ENCODE measurements around the gene PIEZO2.
"Not testable (repeated sequence)": the region's sequence is repeated elsewhere in the genome, so short reads cannot be mapped to it uniquely, and the experiment has no call there.

The PIEZO2 gene

GRCh38 chr18:10846657-10847407 is 302.5 kb downstream of the PIEZO2 start:
- DNase-seq (ENCODE audit: low read depth in 2 of 2) = no peak

- not testable (repeated sequence) for DNase-seq (ENCODE audit: low read depth in 2 of 2)
Measured at GRCh38 chr18:10846035-10846434, 303.3 kb downstream of the PIEZO2 start.

DNA sequence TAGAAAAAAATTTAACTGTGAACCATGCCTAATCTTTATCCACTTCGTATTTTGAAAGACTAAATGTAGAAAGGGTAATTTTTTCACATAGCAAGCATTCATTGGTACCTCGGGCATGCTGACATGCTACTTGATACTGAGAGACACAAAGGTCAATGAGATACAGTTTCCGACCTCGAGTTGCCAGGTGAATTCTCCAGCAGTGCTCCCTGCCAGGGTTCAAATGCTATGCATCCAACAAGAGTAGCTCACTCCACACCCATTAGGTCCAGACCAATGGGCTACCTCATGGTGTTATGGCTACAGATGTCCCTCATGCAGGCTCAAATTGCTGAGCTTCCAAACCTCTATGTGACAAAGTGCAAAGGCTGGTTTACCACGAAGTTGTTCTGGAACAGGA is 305.8 kb downstream of the PIEZO2 start:
- no peak for DNase-seq (ENCODE audit: low read depth in 2 of 2)

DNA sequence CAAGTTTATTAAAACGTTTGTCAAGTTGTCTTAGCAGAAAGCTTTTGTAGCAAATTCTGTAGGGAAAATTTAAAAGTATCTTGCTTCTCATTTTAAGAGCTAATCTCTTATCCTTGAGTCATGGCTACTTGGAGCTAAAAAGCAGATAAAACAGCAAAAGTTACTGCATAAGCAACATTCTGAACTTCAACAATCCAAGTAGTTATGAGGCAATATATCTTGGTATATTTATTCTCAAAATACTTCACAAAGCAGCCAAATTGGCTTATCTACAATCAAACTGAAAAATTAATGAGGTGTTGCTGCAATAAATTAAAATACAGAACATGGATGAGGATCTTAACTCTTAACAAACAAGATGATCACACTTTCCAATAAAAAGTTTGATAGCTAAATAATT is 306.5 kb downstream of the PIEZO2 start:
- no peak for DNase-seq (ENCODE audit: low read depth in 2 of 2)

DNA sequence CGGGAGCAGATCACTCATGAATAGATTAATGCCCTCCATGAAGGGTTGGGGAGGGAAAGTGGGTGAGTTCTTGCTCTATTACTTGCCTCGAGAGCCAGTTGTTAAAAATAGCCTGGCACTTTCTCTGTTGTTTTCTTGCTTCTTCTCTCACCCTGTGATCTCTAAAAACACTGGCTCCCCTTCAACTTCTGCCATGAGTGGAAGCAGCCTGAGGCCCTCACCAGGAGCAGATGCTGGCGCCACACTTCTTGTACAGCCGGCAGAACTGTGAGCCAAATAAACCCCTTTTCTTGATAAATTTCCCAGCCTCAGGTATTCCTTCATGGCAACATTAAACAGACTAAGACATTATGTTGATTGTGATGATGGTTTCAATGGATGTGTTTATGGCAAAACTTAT is 307.0 kb downstream of the PIEZO2 start:
- DNase-seq (ENCODE audit: low read depth in 2 of 2) = no peak

DNA sequence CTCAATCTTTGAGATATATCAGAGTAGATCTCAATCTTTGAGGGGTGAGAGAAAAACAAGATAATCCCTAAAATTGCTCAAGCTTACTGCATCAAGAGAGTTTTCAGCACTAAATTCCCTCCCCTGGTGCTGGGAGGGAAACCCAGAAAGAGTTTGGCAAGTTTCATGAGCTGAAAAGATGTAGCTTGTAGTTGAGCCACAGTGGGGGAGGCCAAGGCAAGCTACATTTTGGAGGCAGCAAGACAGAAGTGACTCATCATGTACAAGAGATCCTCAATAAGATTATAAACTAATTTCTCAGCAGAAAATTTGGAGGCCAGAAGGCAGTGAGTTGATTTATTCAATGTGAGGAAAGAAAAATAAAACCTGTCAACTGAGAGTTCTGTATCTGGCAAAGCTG is 308.2 kb downstream of the PIEZO2 start:
- DNase-seq (ENCODE audit: low read depth in 2 of 2) = no peak

GRCh38 chr18:10840743-10841142 is 308.6 kb downstream of the PIEZO2 start:
- no peak for DNase-seq (ENCODE audit: low read depth in 2 of 2)

DNA sequence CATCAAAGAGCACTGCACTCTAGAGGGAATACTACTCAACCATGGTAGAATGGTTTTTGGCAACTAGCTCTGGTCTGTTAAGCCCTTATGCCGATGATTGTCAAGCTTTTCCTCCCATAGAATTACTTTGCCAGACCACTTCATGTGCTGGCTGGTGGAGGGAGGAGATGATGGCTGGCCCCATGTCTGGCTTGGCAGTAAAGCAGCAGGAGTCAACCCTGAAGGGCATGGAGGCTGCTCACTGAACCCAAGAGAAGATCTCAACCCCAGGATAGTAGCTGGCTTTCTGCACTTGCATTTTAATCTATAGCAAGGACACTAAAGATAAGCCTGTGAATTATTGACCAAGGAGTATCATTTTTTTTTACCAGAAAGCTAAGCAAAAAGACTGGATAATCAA is 309.9 kb downstream of the PIEZO2 start:
- no peak for DNase-seq (ENCODE audit: low read depth in 2 of 2)

DNA sequence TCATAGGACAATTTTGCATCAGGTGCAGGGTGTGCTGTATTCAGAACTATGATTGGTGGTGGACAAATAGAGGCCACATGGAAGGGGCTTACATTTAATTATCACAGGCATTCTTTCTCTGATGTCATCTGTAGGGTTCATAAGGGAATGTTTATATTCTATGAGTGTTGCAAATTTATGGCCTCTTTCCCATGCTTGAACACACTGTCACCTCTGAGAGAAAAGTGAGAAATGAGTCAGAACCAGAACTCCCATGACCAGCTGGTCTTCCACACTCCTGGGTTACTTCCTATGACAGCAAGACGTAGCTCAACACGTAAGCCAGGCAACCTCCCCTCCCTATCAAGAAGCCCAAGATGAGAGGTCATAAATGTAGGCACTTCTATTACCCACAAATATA is 310.8 kb downstream of the PIEZO2 start:
- no peak for DNase-seq (ENCODE audit: low read depth in 2 of 2)

- no peak for DNase-seq (ENCODE audit: low read depth in 2 of 2)
Measured at GRCh38 chr18:10834128-10834815, 315.1 kb downstream of the PIEZO2 start.

GRCh38 chr18:10833656-10834055 is 315.7 kb downstream of the PIEZO2 start:
- DNase-seq (ENCODE audit: low read depth in 2 of 2) = no peak

GRCh38 chr18:10826400-10826799 is 323.0 kb downstream of the PIEZO2 start:
- no peak for DNase-seq (ENCODE audit: low read depth in 2 of 2)

GRCh38 chr18:10822456-10822855 is 326.9 kb downstream of the PIEZO2 start:
- DNase-seq (ENCODE audit: low read depth in 2 of 2) = no peak

- no peak for DNase-seq (ENCODE audit: low read depth in 2 of 2)
Measured at GRCh38 chr18:10820681-10821080, 328.7 kb downstream of the PIEZO2 start.

DNA sequence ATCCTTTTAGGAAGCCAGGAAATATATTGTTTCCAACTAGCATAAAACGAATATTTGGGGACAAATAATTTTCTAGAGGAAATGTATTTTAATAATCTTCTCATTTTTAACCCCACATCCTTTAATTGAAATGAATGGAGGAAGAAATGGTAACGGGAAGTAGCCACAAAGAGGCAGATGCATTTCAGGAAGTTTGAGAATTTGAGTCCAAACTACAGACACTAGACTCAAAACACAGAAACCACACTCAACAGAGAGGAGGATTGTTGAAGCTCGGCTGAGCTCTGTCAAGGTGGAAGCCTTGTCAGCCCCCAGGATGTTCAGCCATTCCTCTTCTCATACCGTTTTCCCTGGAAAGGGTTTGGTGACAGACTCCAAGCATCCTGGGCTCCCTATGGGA is 335.0 kb downstream of the PIEZO2 start:
- DNase-seq (ENCODE audit: low read depth in 2 of 2) = no peak

- DNase-seq (ENCODE audit: low read depth in 2 of 2) = no peak
Measured at GRCh38 chr18:10805587-10806118, 343.7 kb downstream of the PIEZO2 start.

- no peak for DNase-seq (ENCODE audit: low read depth in 2 of 2)
Measured at GRCh38 chr18:10804126-10804525, 345.2 kb downstream of the PIEZO2 start.

GRCh38 chr18:10798727-10799550 is 350.4 kb downstream of the PIEZO2 start:
- no peak for DNase-seq (ENCODE audit: low read depth in 2 of 2)

DNA sequence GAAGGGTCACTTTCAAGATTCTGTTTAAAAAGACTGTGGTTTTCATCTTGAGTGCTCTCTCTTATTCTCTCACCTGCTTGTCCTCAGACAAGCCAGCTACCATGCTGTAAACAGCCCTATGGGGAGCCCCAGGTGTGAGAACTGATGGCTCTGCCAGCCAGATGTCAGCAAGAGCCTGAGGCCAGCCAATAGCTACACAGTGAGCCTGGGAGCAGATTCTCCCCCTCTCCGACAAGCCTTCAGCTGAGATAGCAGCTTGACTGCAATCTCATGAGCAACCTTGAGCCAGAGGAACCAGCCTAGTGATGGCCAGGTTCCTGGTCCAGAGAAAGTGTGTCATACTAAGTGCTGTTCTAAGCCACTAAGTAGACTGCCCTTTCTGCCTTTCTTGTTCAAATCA is 351.5 kb downstream of the PIEZO2 start:
- no peak for DNase-seq (ENCODE audit: low read depth in 2 of 2)

DNA sequence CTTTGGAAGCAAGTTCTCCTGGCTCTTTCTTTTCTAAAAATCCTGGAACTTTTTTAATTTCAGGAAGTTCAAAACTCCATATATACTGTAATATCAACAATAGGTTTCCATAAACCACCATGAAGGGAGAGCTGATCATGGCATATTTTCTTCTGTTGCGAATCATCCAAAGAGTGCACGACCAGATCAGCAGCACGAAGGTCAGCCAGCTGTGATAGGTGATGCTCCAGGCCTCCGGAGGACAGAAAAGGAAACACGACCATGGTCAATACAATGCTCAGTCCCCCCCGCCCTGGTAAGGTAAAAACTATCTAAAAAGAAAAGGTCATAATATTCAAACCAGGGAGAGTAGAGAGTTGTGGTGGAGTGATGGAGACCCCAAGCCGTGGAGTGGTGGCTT is 354.6 kb downstream of the PIEZO2 start:
- no peak for DNase-seq (ENCODE audit: low read depth in 2 of 2)

- no peak for DNase-seq (ENCODE audit: low read depth in 2 of 2)
Measured at GRCh38 chr18:10793730-10794370, 355.5 kb downstream of the PIEZO2 start.

DNA sequence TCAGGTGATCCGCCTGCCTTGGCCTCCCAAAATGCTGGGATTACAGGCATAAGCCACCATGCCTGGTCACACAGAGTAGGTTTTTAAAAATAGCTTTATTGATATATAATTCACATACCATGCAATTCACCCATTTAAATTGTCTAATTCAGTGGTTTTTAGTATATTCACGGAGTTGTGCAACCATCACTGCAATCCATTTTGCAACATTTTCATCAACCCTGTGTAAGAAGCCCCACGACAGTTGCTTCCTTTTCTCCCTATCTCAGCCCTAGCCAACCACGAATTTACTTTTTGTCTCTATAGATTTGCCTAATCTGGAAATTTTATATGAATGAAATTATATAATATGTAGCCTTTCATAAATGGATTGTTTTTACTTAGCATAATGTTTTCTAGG is 357.2 kb downstream of the PIEZO2 start:
- no peak for DNase-seq (ENCODE audit: low read depth in 2 of 2)
